SK-N-SH (cell line): ENCODE measurements around the gene SELENOS.

ENCODE experiments used
- RFX5 ChIP-seq: IDR thresholded peaks from 2 replicates; pipeline ENCODE4 v1.6.1; 2012; ENCODE audit warnings: mild to moderate bottlenecking, improper control_type of control experiment, low read length
- TF ChIP-seq, protein P1 (sequence below): IDR thresholded peaks from 2 replicates; pipeline ENCODE4 v1.4.0; 2012; ENCODE audit warnings: low read depth

DNA sequence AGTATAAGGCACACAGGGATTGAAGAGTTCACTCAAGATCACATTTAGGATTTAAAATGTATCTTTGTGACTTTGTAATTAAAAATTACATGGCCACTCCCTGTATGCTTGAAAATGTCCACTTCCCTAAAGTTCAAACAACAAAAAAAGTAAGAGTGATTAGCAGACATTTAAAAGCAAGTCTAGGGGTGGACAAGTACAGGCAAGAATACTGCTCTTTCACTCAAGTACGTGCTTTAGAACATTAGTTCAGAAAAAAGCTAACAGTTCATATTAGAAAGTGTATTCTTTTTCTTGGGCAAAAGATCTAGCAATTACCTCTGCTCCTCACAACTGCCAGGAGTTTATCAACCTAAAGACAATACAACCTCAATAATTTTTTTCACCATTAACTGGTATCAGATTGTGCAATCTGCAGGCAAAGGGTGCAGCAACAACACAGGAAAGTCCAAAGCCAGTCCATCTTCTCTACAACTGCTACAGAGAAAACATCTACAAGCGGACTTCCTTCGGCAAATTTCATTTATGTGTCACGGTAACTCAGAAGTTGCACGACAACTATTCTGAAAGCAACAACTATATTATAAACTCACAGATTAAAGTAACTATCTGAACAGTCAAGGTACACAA is 43.5 kb downstream of the SELENOS start:
- TF ChIP-seq, protein P1, sequence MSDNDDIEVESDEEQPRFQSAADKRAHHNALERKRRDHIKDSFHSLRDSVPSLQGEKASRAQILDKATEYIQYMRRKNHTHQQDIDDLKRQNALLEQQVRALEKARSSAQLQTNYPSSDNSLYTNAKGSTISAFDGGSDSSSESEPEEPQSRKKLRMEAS, result no peak
- no peak for TF ChIP-seq RFX5
